Sigmoid colon (tissue), 4 donors: ENCODE data around the gene SCYGR1.

ENCODE experiments used
- POLR2AphosphoS5 ChIP-seq, 4 donors: sonication (generic); formaldehyde crosslinking; IDR thresholded peaks; one replicate each; pipeline ENCODE4 v1.6.1; 2017; ENCODE audit warnings: antibody characterized with exemption in 4 of 4
- TF ChIP-seq, protein P1 (sequence below), 4 experiments: fragments of 450-650 bp in 3 of 4; fragments of 200-600 bp in 1 of 4; IDR thresholded peaks; one replicate each; pipeline ENCODE4 v1.5.1; 2016 to 2019; ENCODE audit warnings: antibody characterized with exemption in 4 of 4, mild to moderate bottlenecking in 3 of 4, moderate library complexity in 2 of 4

DNA sequence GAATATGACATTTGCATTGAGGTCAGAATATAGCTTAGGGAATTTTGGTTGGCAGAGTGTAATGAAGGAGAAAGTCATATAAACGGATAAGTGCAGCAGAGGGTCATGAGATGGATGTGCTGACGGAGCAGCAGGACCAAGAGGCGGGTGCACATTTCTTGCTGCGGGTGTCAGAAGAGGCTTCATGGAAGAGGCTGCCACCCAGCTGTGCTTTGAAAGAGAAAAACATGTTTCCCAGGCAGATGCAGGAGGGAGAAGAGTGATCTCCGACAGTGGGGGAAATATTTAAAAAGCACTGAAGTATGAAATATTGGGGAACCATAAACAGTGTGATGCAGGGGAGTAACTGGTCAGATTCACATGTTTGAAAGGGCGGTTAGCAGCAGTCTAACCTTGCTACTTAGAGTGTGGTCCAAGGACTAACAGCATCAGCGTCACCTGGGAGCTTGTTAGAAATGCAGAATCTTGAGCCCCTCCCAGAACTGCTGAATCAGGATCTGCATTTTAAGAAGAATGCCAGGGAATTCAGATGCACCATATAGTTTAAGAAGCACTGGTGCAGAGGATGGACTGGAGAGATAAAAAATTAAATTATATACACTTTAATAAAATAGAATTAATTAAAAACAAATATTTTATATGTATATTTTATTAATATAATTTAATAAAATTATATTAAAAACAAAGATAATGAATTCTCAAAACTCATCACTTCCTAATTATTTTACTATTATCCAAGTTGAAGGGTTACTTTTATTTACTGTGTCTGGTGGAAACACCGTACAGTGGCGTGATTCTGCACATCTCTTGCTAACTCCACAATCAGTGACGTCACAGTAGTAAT lies 36.1 kb upstream of the SCYGR1 start:
- TF ChIP-seq, protein P1, sequence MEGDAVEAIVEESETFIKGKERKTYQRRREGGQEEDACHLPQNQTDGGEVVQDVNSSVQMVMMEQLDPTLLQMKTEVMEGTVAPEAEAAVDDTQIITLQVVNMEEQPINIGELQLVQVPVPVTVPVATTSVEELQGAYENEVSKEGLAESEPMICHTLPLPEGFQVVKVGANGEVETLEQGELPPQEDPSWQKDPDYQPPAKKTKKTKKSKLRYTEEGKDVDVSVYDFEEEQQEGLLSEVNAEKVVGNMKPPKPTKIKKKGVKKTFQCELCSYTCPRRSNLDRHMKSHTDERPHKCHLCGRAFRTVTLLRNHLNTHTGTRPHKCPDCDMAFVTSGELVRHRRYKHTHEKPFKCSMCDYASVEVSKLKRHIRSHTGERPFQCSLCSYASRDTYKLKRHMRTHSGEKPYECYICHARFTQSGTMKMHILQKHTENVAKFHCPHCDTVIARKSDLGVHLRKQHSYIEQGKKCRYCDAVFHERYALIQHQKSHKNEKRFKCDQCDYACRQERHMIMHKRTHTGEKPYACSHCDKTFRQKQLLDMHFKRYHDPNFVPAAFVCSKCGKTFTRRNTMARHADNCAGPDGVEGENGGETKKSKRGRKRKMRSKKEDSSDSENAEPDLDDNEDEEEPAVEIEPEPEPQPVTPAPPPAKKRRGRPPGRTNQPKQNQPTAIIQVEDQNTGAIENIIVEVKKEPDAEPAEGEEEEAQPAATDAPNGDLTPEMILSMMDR (IDR thresholded peaks at IDR 0.05): no peak
- TF ChIP-seq POLR2AphosphoS5 (IDR thresholded peaks at IDR 0.05): no peak
